ENCODE data around the gene PPFIBP2. TPM values are rescaled to one million over a fixed set of nuclear protein-coding genes. Genes with fewer than 3 reads are reported as not detected.

PPFIBP2 gene
- total and polyA plus RNA-seq, 10 of the 15 experiments (the other 5 are each of a cell fraction or from before 2014, with no cell fraction given), result 17.3 to 56.3 (median 39.2) TPM

GRCh38 chr11:7612056-7612660, 98.4 kb downstream of the PPFIBP2 start:
- H3K4me2 ChIP-seq (ENCODE audit: control insufficient read depth, insufficient read depth), result no peak overlapping the region
- no peaks in the 10 kb centered on the region for H3K27me3 ChIP-seq (replicated peaks in 1 of 2; ENCODE audit: control insufficient read depth in 2 of 2, insufficient read depth in 2 of 2, low read length in 1 of 2)
- no peaks in the 10 kb centered on the region for H3K9me3 ChIP-seq (replicated peaks; ENCODE audit: control insufficient read depth, insufficient read depth, low read length)
- no peak for FAIRE-seq
- ChIA-PET RAD21 (ENCODE audit: unreplicated experiment) (no interaction called here), POLR2A (interaction anchor here (0.6 kb wide), 1 partner anchor 1069 kb away, joined by 4 read pairs; no protein-coding TSS in a partner anchor), SMC1A (ENCODE audit: uncharacterized antibody, unreplicated experiment) (no interaction called here), CTCF (interaction anchor here (0.6 to 1.5 kb wide), 2 partner anchors 52 to 923 kb away, joined by 3 to 4 read pairs; no protein-coding TSS in a partner anchor)
- intact Hi-C loops (cut with micrococcal nuclease; ENCODE audit: unreplicated experiment), result no loop called here
- H3K79me2 ChIP-seq (ENCODE audit: control insufficient read depth, insufficient read depth, low read length), result no peaks in the 10 kb centered on the region
- peaks cover 4% of the 10 kb centered on the region; the same call in 1 of the 2 replicates for H3K4me1 ChIP-seq (ENCODE audit: control insufficient read depth, insufficient read depth, low read length)
- DNase-seq (ENCODE audit: low read depth, low spot score), result no peak
- no peak for ATAC-seq
- no peaks in the 10 kb centered on the region for H4K20me1 ChIP-seq (ENCODE audit: control insufficient read depth, insufficient read depth)
- no peak overlapping the region for H3K4me3 ChIP-seq
- peaks cover 6 to 7% of the 10 kb centered on the region in 2 experiments; a peak in 3 of 4 replicates for H3K36me3 ChIP-seq (ENCODE audit: control insufficient read depth in 2 of 2, insufficient read depth in 2 of 2, low read length in 1 of 2)
- H3K27ac ChIP-seq (ENCODE audit: control insufficient read depth, insufficient read depth), result no peak overlapping the region
- in situ Hi-C loops (cut with MboI), result no loop called here
- WGBS (ENCODE audit: insufficient coverage, insufficient replicate concordance, low lambda C conversion rate, missing lambda C conversion rate), result 95% methylated on average over 7 of the region's 7 CpGs
- no peak overlapping the region for H2AFZ ChIP-seq (ENCODE audit: control insufficient read depth, low read depth, low read length)
- BruUV-seq (replicated peaks), result no TSS peak
- H3K9ac ChIP-seq (ENCODE audit: control insufficient read depth, insufficient read depth, low read length), result no peak overlapping the region
- no peak for TF ChIP-seq NR2F1 (conservative IDR thresholded peaks at IDR 0.05)
- TF ChIP-seq CHD2 (IDR thresholded peaks at IDR 0.05; ENCODE audit: borderline replicate concordance, low read depth, low read length), result no peak
- no peak for TF ChIP-seq HDAC2 (IDR thresholded peaks at IDR 0.05)
- TF ChIP-seq NRF1 (conservative IDR thresholded peaks at IDR 0.05; ENCODE audit: low read depth, low read length), result no peak

- no peak overlapping the region for H3K4me3 ChIP-seq
- ChIA-PET POLR2A (interaction anchor here (0.6 kb wide), 1 partner anchor 1069 kb away, joined by 4 read pairs; no protein-coding TSS in a partner anchor), SMC1A (ENCODE audit: uncharacterized antibody, unreplicated experiment) (no interaction called here), RAD21 (ENCODE audit: unreplicated experiment) (no interaction called here), CTCF (interaction anchor here (1.1 to 1.5 kb wide), 2 partner anchors 10 to 52 kb away, joined by 3 to 4 read pairs; no protein-coding TSS in a partner anchor)
- no TSS peak for BruUV-seq (replicated peaks)
- H3K79me2 ChIP-seq (ENCODE audit: control insufficient read depth, insufficient read depth, low read length), result no peaks in the 10 kb centered on the region
- no peak overlapping the region for H3K4me2 ChIP-seq (ENCODE audit: control insufficient read depth, insufficient read depth)
- intact Hi-C loops (cut with micrococcal nuclease; ENCODE audit: unreplicated experiment) (no loop called here), in situ Hi-C loops (cut with MboI) (no loop called here)
- H3K4me1 ChIP-seq (ENCODE audit: control insufficient read depth, insufficient read depth, low read length), result peaks cover 4% of the 10 kb centered on the region; the same call in 1 of the 2 replicates
- H3K36me3 ChIP-seq (ENCODE audit: control insufficient read depth in 2 of 2, insufficient read depth in 2 of 2, low read length in 1 of 2), result peaks cover 6 to 9% of the 10 kb centered on the region in 2 experiments; a peak in 3 of 4 replicates
- WGBS (ENCODE audit: insufficient coverage, insufficient replicate concordance, low lambda C conversion rate, missing lambda C conversion rate), result 73% methylated on average over 4 of the region's 4 CpGs
- no peaks in the 10 kb centered on the region for H3K9me3 ChIP-seq (replicated peaks; ENCODE audit: control insufficient read depth, insufficient read depth, low read length)
- H3K9ac ChIP-seq (ENCODE audit: control insufficient read depth, insufficient read depth, low read length), result no peak overlapping the region
- no peaks in the 10 kb centered on the region for H4K20me1 ChIP-seq (ENCODE audit: control insufficient read depth, insufficient read depth)
- no peak for DNase-seq (ENCODE audit: low read depth, low spot score)
- H3K27ac ChIP-seq (ENCODE audit: control insufficient read depth, insufficient read depth), result no peak overlapping the region
- no peak overlapping the region for H2AFZ ChIP-seq (ENCODE audit: control insufficient read depth, low read depth, low read length)
- H3K27me3 ChIP-seq (replicated peaks in 1 of 2; ENCODE audit: control insufficient read depth in 2 of 2, insufficient read depth in 2 of 2, low read length in 1 of 2), result no peaks in the 10 kb centered on the region
- ATAC-seq, result no peak
- FAIRE-seq, result no peak
- TF ChIP-seq MYC (IDR thresholded peaks at IDR 0.05; ENCODE audit: insufficient read depth, insufficient read length, insufficient replicate concordance, low read length, severe bottlenecking) (no peak), SKIL (IDR thresholded peaks at IDR 0.05; ENCODE audit: low read depth, poor library complexity, severe bottlenecking) (no peak), SREBF2 (IDR thresholded peaks at IDR 0.05; ENCODE audit: low read length) (no peak), RB1 (IDR thresholded peaks at IDR 0.05; ENCODE audit: borderline replicate concordance) (no peak), ZNF687 (IDR thresholded peaks at IDR 0.05) (no peak), NBN (IDR thresholded peaks at IDR 0.05) (no peak)
These were observed 99.0 kb downstream of the PPFIBP2 start for GRCh38 chr11:7612661-7613393.

All from GM12878 (cell line).